ENCODE results near the gene ZMYM4.

DNA sequence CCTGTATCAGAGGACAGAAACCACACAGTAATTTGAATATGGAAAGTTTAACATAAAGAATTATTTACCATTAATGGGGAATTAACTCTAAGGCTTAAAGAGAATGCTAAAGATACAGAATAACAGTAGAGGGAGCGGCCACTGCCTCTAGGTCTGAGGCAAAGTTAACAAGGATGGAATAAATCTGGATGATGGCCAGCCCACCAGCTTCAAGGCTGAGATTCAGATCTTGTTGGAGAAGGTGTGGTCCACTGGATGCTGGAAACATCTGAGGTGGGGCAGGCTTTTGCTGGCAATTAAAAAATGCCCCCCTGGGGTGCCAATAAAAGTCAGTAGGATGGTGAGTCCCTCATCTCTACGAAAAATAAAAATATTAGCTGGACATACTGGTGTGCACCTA lies 29.4 kb downstream of the ZMYM4 start:
- TF ChIP-seq, protein P1, sequence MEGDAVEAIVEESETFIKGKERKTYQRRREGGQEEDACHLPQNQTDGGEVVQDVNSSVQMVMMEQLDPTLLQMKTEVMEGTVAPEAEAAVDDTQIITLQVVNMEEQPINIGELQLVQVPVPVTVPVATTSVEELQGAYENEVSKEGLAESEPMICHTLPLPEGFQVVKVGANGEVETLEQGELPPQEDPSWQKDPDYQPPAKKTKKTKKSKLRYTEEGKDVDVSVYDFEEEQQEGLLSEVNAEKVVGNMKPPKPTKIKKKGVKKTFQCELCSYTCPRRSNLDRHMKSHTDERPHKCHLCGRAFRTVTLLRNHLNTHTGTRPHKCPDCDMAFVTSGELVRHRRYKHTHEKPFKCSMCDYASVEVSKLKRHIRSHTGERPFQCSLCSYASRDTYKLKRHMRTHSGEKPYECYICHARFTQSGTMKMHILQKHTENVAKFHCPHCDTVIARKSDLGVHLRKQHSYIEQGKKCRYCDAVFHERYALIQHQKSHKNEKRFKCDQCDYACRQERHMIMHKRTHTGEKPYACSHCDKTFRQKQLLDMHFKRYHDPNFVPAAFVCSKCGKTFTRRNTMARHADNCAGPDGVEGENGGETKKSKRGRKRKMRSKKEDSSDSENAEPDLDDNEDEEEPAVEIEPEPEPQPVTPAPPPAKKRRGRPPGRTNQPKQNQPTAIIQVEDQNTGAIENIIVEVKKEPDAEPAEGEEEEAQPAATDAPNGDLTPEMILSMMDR (IDR thresholded peaks at IDR 0.05): no peak
- TF ChIP-seq POLR2A (IDR thresholded peaks at IDR 0.05) (no peak), EP300 (IDR thresholded peaks at IDR 0.05) (no peak)
